ENCODE data around the gene F3.

Gene F3

GRCh38 chr1:94552071-94552586, 10.6 kb upstream of the F3 start:
- DNase-seq = no peak

- no peak for DNase-seq
These were observed 9.9 kb upstream of the F3 start for GRCh38 chr1:94551449-94551848.

- no peak for DNase-seq
These were observed 9.3 kb upstream of the F3 start for GRCh38 chr1:94550800-94551241.

GRCh38 chr1:94550396-94550795, 8.8 kb upstream of the F3 start:
- no peak for DNase-seq

GRCh38 chr1:94549706-94550105, 8.1 kb upstream of the F3 start:
- DNase-seq = no peak

- no peak for DNase-seq
These were observed 3.3 kb upstream of the F3 start for GRCh38 chr1:94544706-94545490.

- DNase-seq = no peak
These were observed 2.5 kb upstream of the F3 start for GRCh38 chr1:94543893-94544635.

- DNase-seq = no peak
These were observed 1.4 kb upstream of the F3 start for GRCh38 chr1:94543001-94543400.

GRCh38 chr1:94542088-94542870, 720 bp upstream of the F3 start:
- DNase-seq = no peak

- no peak for DNase-seq
These were observed 916 bp downstream of the F3 start for GRCh38 chr1:94540440-94541245.

- DNase-seq = no peak
These were observed 2.1 kb downstream of the F3 start for GRCh38 chr1:94539496-94539895.

- DNase-seq = no peak
These were observed 3.2 kb downstream of the F3 start for GRCh38 chr1:94538243-94538827.

GRCh38 chr1:94537254-94537653, 4.3 kb downstream of the F3 start:
- no peak for DNase-seq

GRCh38 chr1:94535879-94536278, 5.7 kb downstream of the F3 start:
- no peak for DNase-seq

GRCh38 chr1:94535095-94535494, 6.5 kb downstream of the F3 start:
- no peak for DNase-seq

- DNase-seq = no peak
These were observed 9.5 kb downstream of the F3 start for GRCh38 chr1:94532077-94532476.

GRCh38 chr1:94531664-94532063, 9.9 kb downstream of the F3 start:
- no peak for DNase-seq

- no peak for DNase-seq
These were observed 11.1 kb downstream of the F3 start for GRCh38 chr1:94530373-94530878.

- DNase-seq = no peak
These were observed 12.1 kb downstream of the F3 start for GRCh38 chr1:94529416-94529815.

GRCh38 chr1:94528826-94529225, 12.7 kb downstream of the F3 start:
- DNase-seq = no peak

GRCh38 chr1:94528299-94528698, 13.3 kb downstream of the F3 start:
- peak in 1 of 2 donors; percentile 42 for DNase-seq
